COR-L47 (cell line): Measurements from ENCODE around the gene RTTN.
"Not testable (repeated sequence)": the region's sequence is repeated elsewhere in the genome, so short reads cannot be mapped to it uniquely, and the experiment has no call there.

Experiments used
- DNase-seq: peaks from one replicate; lab custom pipeline; 2025; lab: John Stamatoyannopoulos, UW

Gene RTTN

DNA sequence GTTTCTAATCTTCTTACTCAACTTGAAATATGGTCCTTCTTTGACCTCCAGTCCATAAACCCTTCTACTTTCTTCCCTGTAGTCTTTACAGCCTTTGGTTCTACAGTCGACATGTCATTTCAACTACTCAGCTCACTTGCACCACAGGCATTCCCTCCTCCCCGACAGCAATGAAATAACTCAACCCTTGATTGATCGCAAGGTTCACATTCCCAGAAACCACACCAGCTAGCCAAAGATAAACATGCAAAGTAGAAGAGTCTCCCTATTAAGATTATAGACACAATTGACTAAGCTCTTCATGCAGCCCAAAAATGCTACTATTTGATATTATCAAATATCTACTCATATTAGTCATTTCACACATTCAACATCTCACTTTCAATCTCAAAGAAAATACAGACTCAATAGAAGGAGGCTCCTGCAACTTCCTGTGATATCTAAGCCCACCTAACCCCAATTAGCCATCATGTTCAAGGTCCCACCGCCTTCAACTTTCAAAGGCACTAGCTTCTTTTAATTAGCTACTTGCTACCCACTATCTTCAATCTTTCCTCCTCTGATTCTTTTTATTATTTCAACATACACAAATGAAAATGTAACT lies 50.8 kb downstream of the RTTN start:
- no peak for DNase-seq

DNA sequence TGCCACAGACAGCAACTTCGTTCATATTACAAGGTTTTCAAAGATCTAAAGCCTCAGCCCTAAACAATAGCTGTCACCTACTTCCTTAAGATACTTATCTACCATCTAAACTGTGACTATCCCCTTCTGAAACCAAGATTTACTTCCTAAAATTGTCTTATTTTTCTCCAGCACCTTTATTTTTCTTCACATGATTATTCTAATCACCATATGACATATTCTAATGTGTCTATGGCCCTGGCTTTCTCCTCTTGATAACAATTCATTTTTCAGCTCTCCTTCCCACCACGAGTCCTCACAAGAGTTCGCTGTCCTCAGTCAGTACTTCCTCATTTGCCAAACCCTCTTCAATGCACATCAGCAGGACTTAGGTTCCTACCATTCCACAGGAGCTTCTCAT lies 53.9 kb downstream of the RTTN start:
- DNase-seq, result no peak

DNA sequence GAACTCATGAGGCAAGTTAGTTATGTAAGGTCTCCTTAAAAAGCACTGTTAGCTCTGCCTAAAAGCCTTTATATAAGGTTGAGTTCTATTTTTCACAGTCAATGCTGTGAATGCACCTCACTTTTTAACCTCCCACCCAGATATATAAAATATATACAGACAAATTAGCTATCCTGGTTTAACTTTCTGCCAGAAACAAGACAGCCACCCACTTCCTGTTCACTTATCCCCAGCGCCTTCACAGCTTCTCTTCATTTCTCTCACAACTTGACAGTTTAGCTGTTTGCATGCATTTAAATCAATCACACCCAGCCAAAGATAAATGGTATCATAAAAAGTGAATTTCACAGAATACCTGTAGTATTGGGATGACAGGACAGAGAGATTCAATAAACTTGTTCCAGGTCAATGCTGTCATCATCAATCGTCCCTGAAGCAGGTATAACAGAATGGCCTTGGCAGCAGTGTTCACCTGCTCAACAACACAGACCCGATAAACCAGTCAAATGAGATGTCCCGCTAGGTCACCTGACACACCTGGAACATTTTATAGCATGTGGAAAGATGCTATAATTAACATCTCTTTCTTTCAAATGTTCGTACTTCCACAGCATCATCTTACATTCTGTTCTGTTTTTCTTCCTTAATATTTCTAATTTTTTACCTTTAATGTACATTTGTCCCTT lies 55.7 kb downstream of the RTTN start:
- no peak for DNase-seq

DNA sequence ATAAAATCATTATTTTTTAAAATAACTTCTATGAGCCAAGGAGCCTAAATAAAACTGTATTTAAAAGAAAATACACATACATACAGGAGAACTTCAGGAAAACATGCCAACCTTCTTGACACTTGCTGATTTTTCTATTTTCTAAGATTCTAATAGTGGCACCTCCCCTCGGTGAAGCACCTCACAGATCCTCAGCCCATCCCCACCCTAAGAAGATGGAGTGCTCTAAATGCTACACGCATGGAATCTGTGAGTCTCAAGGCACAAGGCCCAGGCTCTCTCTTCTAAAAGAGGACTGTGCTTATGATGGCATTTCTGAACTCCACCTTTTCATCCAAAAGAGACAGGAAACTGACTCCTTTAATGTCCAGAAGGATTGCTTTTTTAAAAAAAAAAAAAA lies 56.3 kb downstream of the RTTN start:
- DNase-seq, result no peak

DNA sequence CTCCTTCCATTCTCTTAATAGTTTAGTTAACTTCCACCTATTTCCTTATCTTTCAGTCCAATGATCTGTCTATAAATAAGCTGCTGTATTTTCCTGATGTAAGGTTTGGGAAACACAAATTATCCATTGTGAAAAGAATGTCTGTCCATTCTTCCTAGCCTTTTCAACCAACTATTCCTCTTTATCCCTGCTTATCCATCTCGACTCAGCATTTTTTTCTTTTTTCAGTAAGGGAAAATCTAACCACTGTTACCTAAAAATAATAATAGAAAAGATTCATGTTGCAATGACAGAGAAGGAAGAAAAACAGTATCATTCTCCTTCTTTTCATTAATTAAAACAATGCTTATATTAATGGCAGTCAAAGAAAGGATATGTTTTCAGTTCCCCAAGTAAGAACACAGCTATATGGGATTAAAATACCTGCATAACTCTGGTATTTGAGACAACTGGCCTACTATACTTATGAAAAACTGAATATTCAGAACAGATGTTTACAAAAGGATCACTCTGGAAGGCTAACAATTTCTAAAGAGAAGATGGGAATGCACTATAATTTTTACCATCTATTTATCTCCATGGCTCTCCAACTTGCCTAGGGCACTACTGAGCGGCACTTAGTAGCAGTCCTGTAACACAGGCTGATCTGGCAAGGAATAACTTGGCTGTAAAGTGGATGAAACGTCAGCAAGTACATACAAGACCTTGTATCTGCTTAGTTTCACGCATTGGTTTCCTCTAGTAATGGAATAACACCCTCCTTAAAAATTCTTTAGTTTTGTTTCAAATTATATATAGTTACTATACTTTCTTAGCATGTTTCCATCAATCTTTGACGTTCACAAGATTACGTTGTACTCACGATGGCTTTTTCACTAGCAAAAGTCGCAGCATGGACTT lies 57.2 kb downstream of the RTTN start:
- no peak for DNase-seq

DNA sequence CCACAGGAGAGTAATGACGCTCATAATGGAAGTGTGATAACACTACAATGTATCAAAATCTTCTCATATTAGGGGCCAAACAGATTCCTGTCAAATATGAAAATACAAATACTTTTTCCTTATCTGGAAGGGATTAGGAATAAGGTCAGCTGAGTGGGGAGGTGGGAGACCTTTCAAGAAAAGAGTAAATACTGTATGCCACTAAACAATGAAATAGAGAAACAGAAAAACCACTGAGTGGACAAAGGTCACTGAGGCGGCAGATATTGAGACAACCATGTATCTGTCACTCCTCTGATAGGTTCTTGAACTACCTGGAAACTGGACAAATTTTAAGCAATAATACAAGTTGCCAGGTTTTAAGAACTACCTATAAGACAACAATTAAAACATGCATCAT lies 59.3 kb downstream of the RTTN start:
- DNase-seq, result no peak

- DNase-seq, result no peak
These were observed 63.5 kb downstream of the RTTN start for GRCh38 chr18:70142001-70142400.

DNA sequence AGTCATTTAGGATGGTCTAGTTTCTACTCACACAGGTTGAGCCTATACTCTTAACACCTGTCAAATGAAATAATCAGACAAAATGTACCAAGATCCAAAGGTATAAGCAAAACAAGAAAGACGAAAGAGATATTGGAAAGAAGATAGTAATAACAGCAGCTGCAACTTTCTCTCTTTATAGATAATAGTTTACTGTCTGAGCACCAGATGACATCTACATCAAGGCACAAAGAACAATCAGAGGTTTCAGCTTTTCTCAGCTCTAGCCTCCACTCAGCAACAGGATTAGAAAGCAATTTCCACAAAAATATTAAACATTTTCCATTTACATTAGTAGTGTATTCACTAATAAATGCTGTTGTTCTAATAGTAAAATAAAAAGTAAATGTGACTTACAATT lies 66.3 kb downstream of the RTTN start:
- no peak for DNase-seq

GRCh38 chr18:70135604-70136003 lies 69.9 kb downstream of the RTTN start:
- no peak for DNase-seq

DNA sequence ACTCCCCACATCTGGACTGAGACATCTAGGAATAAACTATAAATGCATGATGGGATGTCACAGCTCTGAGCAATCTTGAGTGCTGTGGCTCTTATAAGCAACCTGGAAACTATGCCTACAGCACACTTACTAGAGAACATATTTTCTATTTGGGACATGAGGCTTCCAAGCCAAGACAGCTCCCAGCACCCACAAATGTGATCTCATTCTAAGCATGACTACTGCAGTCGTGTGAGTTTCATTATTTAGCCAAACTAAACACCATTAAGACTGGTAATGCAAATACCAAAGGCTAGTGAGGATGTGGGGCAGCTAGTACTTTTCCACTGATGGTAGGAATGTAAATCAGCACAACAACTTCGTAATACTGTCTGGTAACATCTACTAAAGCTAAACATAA lies 72.5 kb downstream of the RTTN start:
- DNase-seq, result no peak

- DNase-seq, result no peak
These were observed 77.2 kb downstream of the RTTN start for GRCh38 chr18:70128271-70128670.

- no peak for DNase-seq
These were observed 78.1 kb downstream of the RTTN start for GRCh38 chr18:70127359-70127758.

- DNase-seq, result no peak
These were observed 78.7 kb downstream of the RTTN start for GRCh38 chr18:70126832-70127231.

DNA sequence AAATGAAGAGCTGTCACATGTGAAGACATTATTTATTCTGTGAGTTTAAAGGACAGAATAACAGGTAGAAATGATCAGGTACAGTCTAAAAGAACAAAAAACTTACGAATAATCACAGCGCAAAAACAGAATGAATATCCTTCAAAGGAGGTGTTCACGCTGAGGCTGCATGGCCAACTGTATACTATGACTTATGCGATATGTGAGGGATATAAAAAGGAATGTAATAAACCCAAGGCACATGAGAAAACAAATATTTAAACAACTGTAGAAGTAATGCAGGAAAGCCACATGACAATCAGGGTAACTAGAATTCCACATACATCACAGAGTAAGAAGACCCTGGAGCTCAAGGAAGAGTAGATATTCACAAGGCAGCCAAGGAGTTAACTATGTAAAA lies 81.3 kb downstream of the RTTN start:
- no peak for DNase-seq

DNA sequence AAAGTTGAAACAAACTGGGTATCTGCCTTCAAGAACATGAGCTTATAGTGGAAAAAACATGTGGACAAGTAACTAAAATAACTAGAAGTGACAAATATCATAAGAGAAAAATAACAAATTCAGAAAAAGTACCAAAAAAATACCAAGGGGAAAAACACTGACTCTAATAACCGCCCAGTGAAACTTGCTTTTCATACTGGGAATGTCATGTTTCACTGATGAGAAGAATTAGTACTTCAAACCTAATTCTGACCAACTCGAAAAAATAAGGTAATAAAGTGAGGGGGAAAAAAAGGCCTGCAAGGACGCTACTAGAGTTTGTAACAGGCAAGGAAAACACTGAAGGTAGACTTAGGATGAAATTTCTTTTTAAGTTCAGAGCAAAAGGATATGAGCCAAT lies 83.6 kb downstream of the RTTN start:
- no peak for DNase-seq

GRCh38 chr18:70116949-70117348 lies 88.5 kb downstream of the RTTN start:
- no peak for DNase-seq

- no peak for DNase-seq
These were observed 92.0 kb downstream of the RTTN start for GRCh38 chr18:70113511-70113910.

GRCh38 chr18:70110678-70111077 lies 94.8 kb downstream of the RTTN start:
- no peak for DNase-seq

DNA sequence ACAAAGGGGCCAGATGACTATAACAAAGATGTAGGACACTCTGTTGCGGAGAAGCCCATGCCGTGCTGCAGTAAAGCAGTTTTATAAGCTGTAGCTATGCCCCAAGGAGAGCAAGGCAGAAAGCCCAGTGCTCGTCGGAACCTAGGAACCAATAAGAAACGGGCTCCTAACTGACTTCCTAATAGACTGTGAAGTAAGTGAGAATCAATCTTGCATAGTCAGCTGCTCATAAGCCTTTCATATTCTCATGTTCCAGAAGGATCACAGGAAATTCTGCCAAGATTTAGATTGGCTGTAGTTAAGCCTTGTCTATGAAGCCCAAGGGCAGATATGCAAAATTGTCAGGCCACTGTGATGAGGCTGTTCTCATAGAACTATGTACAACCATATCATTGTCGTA lies 98.4 kb downstream of the RTTN start:
- DNase-seq, result no peak

- not testable (repeated sequence) for DNase-seq
These were observed 102.6 kb downstream of the RTTN start for GRCh38 chr18:70102854-70103253.

DNA sequence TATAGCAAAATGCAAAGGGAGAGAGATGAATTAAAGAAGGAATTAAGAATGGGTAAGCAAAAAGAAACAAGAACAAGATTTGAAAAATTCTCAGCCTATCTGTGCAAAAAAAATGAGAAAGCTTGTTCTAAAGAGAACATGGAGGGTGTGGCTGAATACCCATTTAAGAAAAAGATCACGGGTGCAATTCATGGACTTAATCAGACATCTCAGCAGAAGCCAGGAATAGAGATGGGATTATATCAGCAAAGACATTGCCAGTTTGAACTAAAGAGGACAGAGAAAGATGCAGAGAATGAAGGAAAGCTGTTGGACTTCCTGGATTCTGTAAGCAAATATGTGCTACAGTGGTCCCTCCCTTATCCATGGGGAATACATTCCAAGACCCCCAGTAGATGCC lies 115.6 kb downstream of the RTTN start:
- no peak for DNase-seq

DNA sequence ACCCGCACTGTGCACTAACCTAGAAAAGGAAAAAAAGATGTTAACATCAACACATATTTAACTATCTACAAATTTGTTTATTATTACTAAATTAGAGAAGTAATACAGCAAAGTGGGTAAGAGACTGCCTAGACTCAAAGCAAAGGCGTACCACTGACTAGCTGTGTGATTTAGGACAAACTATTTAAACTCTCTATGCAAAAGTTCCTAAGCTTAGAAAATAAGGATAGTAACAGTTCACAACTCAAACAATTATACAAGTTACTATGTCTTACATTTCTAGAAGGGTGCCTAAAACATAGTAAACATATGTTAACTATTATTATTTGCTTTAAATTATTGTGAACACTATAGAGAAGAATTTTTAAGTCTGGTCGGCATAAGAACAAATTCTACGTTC lies 119.4 kb downstream of the RTTN start:
- no peak for DNase-seq

DNA sequence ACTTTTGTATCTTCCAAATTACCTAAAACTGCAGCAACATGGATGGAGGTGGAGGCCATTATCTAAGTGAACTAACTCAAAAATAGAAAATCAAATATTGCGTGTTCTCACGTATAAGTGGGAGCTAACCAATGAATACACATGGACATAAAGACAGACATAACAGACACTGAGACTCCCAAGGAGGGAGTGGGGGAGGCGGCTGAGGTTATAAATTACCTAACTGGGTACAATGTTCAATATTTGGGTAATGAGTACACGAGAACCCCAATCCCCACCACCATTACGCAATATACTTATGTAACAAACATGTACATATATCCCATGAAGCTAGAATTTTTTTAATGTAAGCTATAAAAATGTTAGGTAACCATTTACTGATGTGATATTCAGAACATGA lies 119.8 kb downstream of the RTTN start:
- DNase-seq, result no peak
